T-helper 1 cell treated with Interleukin-12 subunit alpha and Interleukin-12 subunit beta and Interleukin-4 antibody, amounts not matched to agents 30 ng/mL and 1 ng/mL, for 36 hours (primary cell): ENCODE data around the gene SLC25A5. TPM values are rescaled to one million over a fixed set of nuclear protein-coding genes. Genes with fewer than 3 reads are reported as not detected.
"Not testable (repeated sequence)": the region's sequence is repeated elsewhere in the genome, so short reads cannot be mapped to it uniquely, and the experiment has no call there.

Experiments
- intact Hi-C: fragments of 100-400 bp; cut with micrococcal nuclease; formaldehyde crosslinking; loops from one replicate; pipeline ENCODE4 v1.15.1; 2024
- total RNA-seq: library from RNA; stranded (reverse); gene quantifications from 2 replicates; pipeline ENCODE4 v1.2.3, GENCODE V29; 2022

Gene SLC25A5
- total RNA-seq, 1 donor from 2014 or later, result 332 TPM

DNA sequence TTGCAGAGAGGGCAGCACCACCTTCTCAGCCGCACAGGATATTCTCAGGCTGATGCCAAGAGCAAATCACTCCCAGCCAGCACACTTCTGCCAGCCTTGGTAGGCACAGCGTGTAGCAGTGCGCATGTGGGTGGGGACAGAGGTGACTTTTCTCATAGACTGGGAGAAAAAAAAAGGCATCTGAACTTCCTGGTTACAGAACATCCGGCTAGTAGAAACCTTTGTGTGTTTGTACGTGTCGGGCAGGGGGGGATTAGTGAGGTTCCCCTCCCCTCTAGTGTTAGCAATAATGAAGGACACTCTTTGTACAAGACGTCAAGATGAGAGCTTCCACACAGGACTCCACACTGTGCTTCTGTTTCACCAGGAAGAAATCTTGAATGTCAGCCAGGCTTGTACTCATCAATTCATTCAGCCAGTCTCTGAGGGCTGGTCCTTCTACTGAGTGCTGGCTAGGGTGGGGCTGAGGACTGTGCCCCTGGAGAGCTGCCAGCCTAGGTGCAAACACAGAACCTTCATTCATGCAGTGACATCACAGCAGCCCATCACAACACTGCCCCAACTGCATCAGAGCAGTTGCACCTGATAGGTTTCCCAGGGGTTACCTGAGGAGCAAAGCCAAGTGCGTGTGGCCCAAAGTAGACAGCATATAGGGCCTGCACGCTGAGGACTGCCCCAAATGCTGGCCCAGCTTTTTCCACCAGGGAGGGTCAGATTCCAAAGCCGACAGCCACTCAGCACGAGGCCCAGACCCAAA is 34.7 kb downstream of the SLC25A5 start:
- intact Hi-C loops, result no loop called here

DNA sequence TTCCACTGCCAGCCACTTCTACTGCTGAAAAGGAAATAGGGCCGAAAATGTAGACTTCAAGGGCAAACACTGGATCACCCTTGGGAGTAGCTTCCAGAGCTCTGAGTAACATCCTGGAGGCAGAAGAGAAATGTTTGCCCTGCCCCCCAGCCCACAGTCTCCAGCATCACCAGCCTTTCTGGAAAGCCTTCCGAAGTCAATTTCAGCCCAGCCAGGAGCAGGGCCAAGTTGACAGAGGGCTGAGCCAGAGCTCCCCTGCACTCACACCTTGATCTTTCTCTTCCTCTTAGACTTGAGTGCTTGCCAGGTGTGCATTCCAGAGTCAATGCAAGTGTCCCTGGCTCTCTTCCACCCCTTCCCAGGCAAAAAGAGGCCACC is 35.2 kb downstream of the SLC25A5 start:
- intact Hi-C loops, result no loop called here

DNA sequence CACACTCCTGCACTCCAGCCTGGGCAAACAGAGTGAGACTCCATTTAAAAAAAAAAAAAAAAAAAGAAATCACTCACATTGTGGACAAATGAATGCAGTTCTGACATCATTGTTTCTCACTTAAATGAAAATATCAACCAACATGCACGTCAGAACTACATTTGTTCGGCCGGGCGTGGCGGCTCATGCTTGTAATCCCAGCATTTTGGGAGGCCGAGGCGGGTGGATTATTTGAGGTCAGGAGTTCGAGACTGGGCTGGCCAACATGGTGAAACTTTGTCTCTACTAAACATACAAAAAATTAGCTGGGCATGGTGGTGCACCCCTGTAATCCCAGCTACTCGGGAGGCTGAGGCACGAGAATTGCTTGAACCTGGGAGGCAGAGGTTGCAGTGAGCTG is 36.9 kb downstream of the SLC25A5 start:
- intact Hi-C loops, result not testable (repeated sequence)

DNA sequence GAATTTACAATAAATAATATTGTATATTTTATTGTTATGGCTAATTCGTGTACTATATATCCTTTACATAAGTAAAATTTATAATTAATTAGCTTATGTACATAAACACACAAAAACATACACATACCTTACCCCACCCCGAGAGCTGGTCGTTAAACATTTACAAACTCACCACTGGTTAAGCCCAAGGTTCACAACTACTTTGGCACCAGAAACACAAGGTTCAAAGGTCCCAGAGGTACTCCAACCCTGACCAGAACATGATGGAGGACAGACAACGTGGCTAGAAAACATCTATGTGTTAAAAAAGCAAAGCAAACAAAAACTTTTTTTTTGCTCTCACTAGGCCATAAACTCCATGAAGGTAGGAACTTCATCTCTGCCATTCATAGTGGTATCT is 37.7 kb downstream of the SLC25A5 start:
- intact Hi-C loops, result no loop called here

DNA sequence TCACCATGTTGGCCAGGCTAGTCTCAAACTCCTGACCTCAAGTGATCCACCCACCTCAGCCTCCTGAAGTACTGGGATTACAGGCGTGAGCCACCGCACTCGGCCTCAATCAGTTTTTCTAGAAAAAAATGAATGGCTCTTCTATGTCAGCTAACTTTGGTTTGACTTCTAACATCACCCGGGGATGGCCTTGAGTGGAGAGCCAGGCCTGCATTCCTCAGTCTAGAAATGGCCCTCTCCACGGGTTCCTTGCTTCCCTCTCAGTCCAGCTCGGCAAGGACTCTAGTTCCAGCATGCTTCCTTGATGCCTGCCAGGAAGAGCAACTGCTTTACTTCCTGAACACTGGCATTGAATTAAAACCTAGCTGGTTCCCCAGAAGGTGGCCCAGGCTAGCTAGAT is 39.0 kb downstream of the SLC25A5 start:
- intact Hi-C loops, result no loop called here

DNA sequence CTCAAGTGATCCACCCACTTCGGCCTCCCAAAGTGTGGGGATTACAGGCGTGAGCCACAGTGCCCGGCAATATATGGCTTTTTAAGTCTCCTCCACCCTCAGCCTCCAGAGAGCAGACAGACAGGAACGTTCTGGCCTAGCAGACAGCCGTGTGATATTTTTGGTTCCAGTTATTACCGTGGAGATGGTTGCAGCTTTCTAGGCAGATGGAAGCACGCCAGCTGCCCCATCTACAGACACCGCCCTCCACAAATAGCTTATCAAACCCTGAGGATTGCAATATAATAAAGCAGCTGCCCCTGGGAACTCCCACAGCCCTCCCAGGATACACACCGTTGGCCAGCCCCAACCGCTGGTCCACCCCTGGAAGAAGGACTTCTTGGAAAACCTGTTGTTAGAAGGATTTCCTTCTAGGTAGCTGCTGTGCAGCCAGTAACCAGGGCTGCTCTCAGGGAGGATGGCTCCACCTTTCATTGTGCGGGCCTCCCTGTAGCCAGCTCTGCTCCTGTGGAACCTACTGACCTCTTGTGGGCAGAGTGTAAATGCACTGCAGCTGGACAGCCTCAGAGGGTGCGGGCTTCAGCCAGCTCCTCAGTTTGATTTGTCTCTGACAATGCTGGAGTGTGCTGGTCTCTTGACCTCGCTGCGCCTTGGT is 44.0 kb downstream of the SLC25A5 start:
- intact Hi-C loops, result no loop called here

DNA sequence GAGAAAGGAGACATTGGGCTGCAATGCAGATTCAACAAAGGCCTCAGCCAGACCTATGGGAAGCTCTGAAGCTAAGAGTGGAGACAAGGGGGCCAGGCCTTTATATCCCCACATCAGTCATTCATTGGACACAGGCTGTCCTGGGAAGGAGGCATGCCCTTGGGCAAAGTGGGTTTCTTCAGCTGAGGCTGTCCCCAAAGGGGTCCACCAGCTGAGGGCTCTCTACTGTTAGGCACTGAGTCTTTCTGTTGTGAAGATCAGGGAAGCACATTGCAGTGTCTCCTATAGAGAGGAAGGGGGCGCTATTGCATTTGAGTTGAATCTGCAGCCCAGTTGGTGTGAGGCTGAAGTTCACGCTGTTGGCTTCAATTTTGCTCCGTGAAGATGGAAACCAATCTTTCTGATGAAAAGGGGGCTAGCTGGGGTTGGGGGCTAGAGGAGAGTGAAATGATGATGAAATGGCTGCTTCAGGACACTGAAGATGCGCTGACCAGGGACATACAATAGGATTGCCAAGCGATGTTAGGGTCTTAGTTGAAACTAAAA is 48.0 kb downstream of the SLC25A5 start:
- intact Hi-C loops, result loop anchor here (1.0 to 2.0 kb wide), 10 partner anchors 47 to 370 kb away; partner anchors contain the start of genes NKRF, SLC25A5, STEEP1 and UBE2A

DNA sequence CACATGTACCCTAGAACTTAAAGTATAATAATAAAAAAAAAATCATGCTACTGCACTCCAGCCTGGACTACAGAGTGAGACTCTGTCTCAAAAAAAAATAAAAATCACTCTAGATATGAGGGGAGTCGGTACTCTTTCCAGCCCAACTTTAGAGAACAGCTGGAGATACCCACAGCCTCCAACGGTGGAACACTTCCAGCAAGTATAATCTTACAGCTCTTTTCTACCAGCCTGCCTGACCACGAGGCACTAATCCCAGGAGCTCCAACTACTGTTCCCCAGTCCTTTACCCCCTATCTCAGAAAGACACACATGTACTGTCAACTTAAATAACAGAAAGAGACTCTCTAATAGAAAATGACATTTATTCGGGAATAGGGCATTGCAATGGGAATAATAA is 50.1 kb downstream of the SLC25A5 start:
- intact Hi-C loops, result no loop called here

Other genes starting within 250 kb of the SLC25A5 start
- 29.9 and 30.0 TPM in 2 replicates for gene PGRMC1, start 232.2 kb upstream of the SLC25A5 start, total RNA-seq
- gene SLC25A43, start 69.1 kb upstream of the SLC25A5 start, total RNA-seq, result 7.9 and 9.5 TPM in 2 replicates
- gene STEEP1, start 97.0 kb downstream of the SLC25A5 start, total RNA-seq, result 18.9 and 21.1 TPM in 2 replicates
- 63.3 and 65.7 TPM in 2 replicates for gene UBE2A, start 106.1 kb downstream of the SLC25A5 start, total RNA-seq
- gene NKRF, start 138.0 kb downstream of the SLC25A5 start, total RNA-seq, result 15.1 and 15.5 TPM in 2 replicates
- 278 and 279 TPM in 2 replicates for gene SEPTIN6, start 224.7 kb downstream of the SLC25A5 start, total RNA-seq